Measurements from ENCODE around the gene EPB41L4B. TPM values are rescaled to one million over a fixed set of nuclear protein-coding genes. Genes with fewer than 3 reads are reported as not detected.

The EPB41L4B gene
- total RNA-seq = 0.14 and 0.44 TPM in 2 replicates

DNA sequence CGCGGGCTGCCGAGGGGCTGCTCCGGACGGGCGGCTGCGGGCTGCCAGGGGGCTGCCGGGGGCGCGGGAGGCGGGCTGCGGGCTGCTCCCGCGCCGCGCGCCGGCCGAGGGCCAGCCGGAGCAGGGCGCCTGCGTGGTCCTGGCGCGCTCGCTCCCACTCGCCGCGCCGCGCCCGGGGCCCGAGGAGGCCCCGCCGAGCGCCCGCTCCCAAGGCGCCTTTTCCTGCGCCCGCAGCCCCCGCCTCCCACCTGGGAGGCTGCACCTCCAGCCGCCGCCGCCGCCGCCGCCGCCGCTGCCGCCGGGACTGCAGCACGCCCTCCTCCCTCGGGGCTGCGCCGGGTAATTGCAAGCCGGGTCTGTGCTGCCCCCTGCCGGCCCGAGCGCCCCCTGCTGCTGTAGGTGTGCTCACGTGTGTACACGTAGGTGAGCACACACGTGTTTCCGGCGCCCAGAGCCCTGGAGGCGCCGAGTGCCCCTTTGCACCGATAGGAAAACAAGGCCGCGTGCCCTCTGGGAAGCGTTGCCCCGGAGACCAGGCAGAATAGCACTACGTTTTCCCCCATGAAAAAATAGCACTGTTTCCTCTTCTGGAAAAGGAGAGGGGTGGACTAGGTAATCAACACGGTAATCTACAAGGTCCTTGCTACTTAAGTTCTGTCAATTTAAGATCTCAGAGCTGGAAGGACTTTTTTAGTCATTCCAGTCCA lies at the start of gene EPB41L4B:
Gene EPB41L4B (minus strand): TSS at position 318 of the 707 bp plus-strand sequence. CDS start 613 bp downstream, outside the sequence.

GRCh38 chr9:109166771-109167601 lies 153.9 kb downstream of the EPB41L4B start, which contains the start of gene FRRS1L:
TSS of gene FRRS1L (minus strand) at chr9:109167249. CDS start at chr9:109167138, 111 bp downstream.

Small RNA genes lying within 50 kb of the gene (small RNA-seq; reads per million reads assigned to genes)
- gene RF00019 (ENCODE audit: low replicate concordance) (not detected), gene RNU6-984P (ENCODE audit: low replicate concordance) (0.10 reads per million)

Other genes starting within 250 kb of the EPB41L4B start
- 43.3 and 69.4 TPM in 2 replicates for gene TMEM245, start 201.1 kb downstream of the EPB41L4B start, total RNA-seq
- gene FRRS1L, start 153.8 kb downstream of the EPB41L4B start, total RNA-seq = not detected in 2 replicates
- 0.14 and 0.22 TPM in 2 replicates for gene PTPN3, start 177.2 kb upstream of the EPB41L4B start, total RNA-seq

All from placental pericyte (primary cell).